AG10803 (cell line): Measurements from ENCODE around the gene MKNK2.

Experiments
- DNase-seq: peaks from one replicate; pipeline ENCODE4 v3.0.0; 2010; ENCODE audit warnings: low read depth
- H3K4me3 ChIP-seq: 2 replicates; pipeline ENCODE4 v1.5.1; 2011; ENCODE audit warnings: mild to moderate bottlenecking, low read length, control low read depth
- CTCF ChIP-seq: conservative IDR thresholded peaks from 2 replicates; pipeline ENCODE4 v1.5.1; 2011; ENCODE audit warnings: mild to moderate bottlenecking, low read length, control low read depth, inconsistent platforms

The MKNK2 gene

DNA sequence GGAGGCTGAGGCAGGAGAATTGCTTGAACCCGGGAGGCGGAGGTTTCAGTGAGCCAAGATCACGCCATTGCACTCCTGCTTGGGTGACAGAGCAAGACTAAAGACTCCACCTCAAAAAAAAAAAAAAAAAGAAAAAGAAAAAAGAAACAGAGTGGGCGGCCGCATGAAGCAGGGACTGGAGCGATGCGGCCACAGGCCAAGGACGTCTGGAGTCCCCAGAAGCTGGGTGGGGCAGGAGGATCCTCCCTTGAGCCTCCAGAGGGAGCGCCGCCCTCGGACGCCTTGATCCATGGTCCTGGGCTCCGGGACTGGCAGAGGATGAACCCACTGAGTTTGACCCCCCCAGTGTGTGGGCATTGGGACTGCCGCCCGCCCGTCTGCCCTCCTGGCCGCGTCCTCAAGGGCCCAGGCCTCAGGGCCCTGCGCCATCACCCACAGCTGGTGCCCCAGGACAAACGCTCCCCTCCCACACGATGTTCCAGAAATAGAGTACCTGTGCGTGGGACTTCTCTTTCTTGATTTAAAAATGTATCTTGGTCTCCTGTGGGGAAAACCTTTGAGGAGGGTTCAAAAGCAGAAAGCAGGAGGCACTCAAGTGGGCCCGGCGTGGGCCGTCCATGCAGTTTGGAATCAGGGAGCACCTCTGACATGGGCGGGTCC lies 51.1 kb downstream of the MKNK2 start:
- no peak overlapping the region for H3K4me3 ChIP-seq
- no peak for DNase-seq
- TF ChIP-seq CTCF, result no peak

GRCh38 chr19:1998712-1999708 lies 52.0 kb downstream of the MKNK2 start:
- no peak for DNase-seq
- H3K4me3 ChIP-seq, result no peak overlapping the region
- no peak for TF ChIP-seq CTCF

GRCh38 chr19:1997353-1998233 lies 53.5 kb downstream of the MKNK2 start:
- no peak for TF ChIP-seq CTCF
- no peak for DNase-seq
- no peak overlapping the region for H3K4me3 ChIP-seq

- TF ChIP-seq CTCF, result no peak
- no peak for DNase-seq
- no peak overlapping the region for H3K4me3 ChIP-seq
Observed at GRCh38 chr19:1992759-1993260, 58.2 kb downstream of the MKNK2 start.

GRCh38 chr19:1991018-1991913 lies 59.8 kb downstream of the MKNK2 start:
- no peak overlapping the region for H3K4me3 ChIP-seq

More at GRCh38 chr19:1991018-1991913, 59.8 kb downstream of the MKNK2 start:
- DNase-seq, result no peak
- no peak for TF ChIP-seq CTCF
